Measurements from ENCODE around the gene TTC9B. TPM values are rescaled to one million over a fixed set of nuclear protein-coding genes. Genes with fewer than 3 reads are reported as not detected.
A peak's percentile ranks its signal among the peaks of the same experiment; 100 is the strongest.

The TTC9B gene
- total RNA-seq, 1 donor from 2014 or later, result not detected

DNA sequence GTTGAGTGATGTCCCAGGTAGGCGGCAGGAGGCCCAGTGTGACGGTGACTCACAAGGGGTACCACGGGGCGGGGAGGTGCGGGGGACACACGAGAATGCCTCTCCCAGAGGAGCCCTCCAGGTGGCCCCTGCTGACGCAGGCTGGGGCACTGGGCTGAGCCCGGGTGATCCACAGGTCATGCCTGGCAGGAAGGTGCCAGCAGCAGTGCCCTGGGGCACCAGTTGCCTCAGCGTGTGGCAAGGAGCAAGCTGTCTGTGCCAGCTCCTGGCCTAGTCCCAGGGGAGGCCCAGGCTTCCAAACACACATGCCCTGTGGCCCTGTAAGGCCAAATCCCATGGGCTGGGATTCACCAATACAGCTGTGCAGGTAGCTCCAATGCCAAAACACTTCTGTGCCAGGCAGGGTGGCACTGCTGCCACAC is 38.9 kb upstream of the TTC9B start:
- ATAC-seq, result peak; percentile 28
- Histone ChIP-seq H3K9me3 (no peaks in the 10 kb centered on the region), H3K27me3 (no peaks in the 10 kb centered on the region), H3K36me3 (peaks cover 41% of the 10 kb centered on the region), H3K4me1 (peaks cover 3% of the 10 kb centered on the region), H3K4me3 (no peak overlapping the region), H3K27ac (no peak overlapping the region)
- intact Hi-C loops (cut with DNase I), result no loop called here
- no peak for DNase-seq
- TF ChIP-seq CTCF (IDR thresholded peaks at IDR 0.05), result no peak

DNA sequence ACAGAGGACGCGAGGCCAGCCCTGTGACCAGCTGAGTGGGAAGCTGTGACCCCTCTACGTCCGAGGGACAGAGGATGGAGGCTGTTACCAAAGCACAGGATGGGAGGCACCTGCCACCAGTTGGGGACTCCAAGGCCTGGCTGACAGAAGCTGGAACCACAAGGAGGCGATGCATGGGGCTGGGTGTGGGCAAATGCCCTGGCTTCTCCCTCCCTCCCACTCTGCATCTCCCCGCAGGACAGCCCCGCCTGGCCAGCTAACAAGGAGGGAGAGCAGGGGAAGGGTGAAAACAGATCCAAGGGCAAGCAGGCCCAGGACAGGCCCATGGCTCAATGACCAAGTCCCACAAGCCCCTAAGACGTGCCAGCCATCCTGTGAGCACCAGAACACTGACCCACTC is 38.3 kb upstream of the TTC9B start:
- H3K4me1 ChIP-seq, result peaks cover 3% of the 10 kb centered on the region
- H3K27ac ChIP-seq, result no peak overlapping the region
- peaks cover 41% of the 10 kb centered on the region for H3K36me3 ChIP-seq
- no peaks in the 10 kb centered on the region for H3K27me3 ChIP-seq
- ATAC-seq (peak; percentile 14), DNase-seq (no peak)
- no peak overlapping the region for H3K4me3 ChIP-seq
- TF ChIP-seq CTCF (IDR thresholded peaks at IDR 0.05), result no peak
- H3K9me3 ChIP-seq, result no peaks in the 10 kb centered on the region
- intact Hi-C loops (cut with DNase I), result no loop called here

- Histone ChIP-seq H3K4me3 (no peak overlapping the region), H3K27me3 (no peaks in the 10 kb centered on the region), H3K9me3 (no peaks in the 10 kb centered on the region), H3K4me1 (peaks cover 3% of the 10 kb centered on the region), H3K36me3 (peaks cover 41% of the 10 kb centered on the region), H3K27ac (no peak overlapping the region)
- intact Hi-C loops (cut with DNase I), result no loop called here
- no peak for TF ChIP-seq CTCF (IDR thresholded peaks at IDR 0.05)
- ATAC-seq (peak; percentile 8), DNase-seq (no peak)
Observed at GRCh38 chr19:40255619-40256166, 37.5 kb upstream of the TTC9B start.

DNA sequence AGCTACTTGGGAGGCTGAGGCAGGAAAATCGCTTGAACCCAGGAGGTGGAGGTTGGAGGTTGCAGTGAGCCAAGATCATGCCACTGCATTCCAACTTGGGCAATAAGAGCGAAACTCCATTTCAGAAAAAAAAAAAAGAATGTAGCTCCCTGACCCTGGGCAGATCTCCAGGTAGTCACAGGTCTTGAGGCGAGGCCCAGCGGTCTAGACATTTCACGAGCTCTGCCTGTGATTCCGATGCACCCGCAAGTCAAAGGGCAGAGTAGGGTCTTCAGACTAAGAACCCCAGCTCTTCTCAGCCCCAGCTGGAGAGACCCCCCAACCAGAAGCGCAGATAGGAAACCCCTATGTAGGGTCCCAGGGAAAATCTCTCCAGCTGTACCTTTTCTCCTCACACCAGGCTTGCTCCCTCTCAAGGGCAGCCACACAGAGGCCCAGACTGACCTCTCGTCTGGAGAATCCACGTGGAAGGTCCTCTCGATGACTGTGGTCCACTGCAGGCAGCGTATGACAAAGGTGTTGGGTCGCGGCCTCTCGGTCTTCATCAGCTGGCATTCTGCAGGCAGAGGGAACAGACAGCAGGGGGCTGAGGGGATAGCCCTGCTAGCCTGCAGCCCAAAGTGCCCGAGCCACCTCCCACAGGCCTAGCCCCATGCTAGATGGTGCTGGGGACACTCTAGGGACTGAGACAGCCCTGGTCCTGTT is 36.7 kb upstream of the TTC9B start:
- Histone ChIP-seq H3K9me3 (no peaks in the 10 kb centered on the region), H3K36me3 (peaks cover 41% of the 10 kb centered on the region), H3K4me3 (no peak overlapping the region), H3K27ac (no peak overlapping the region), H3K27me3 (no peaks in the 10 kb centered on the region), H3K4me1 (no peaks in the 10 kb centered on the region)
- peak; percentile 32 for ATAC-seq
- no peak for TF ChIP-seq CTCF (IDR thresholded peaks at IDR 0.05)
- intact Hi-C loops (cut with DNase I), result no loop called here
- no peak for DNase-seq

- TF ChIP-seq CTCF (IDR thresholded peaks at IDR 0.05), result no peak
- Histone ChIP-seq H3K4me1 (no peaks in the 10 kb centered on the region), H3K9me3 (no peaks in the 10 kb centered on the region), H3K27me3 (no peaks in the 10 kb centered on the region), H3K4me3 (no peak overlapping the region), H3K36me3 (peaks cover 41% of the 10 kb centered on the region), H3K27ac (no peak overlapping the region)
- no peak for ATAC-seq
- no peak for DNase-seq
- intact Hi-C loops (cut with DNase I), result no loop called here
Observed at GRCh38 chr19:40253611-40254092, 35.5 kb upstream of the TTC9B start.

Measured in upper lobe of right lung (tissue), 1 donor.